Pons (tissue), 1 donor: ENCODE data around the gene PMVK.

Experiments
- DNase-seq: peaks from one replicate; pipeline ENCODE4 v3.0.0-alpha.2; 2016; ENCODE audit warnings: low spot score

Gene PMVK

GRCh38 chr1:154878371-154879037 lies 58.0 kb downstream of the PMVK start:
- DNase-seq, result peak; percentile 65

GRCh38 chr1:154877370-154877974 lies 59.0 kb downstream of the PMVK start:
- DNase-seq, result no peak

- DNase-seq, result no peak
These were observed 59.6 kb downstream of the PMVK start for GRCh38 chr1:154876842-154877369.
